ENCODE results near the gene MRGPRG. TPM values are rescaled to one million over a fixed set of nuclear protein-coding genes. Genes with fewer than 3 reads are reported as not detected.

The MRGPRG gene
- total RNA-seq, 2 donors from 2014 or later = not detected

DNA sequence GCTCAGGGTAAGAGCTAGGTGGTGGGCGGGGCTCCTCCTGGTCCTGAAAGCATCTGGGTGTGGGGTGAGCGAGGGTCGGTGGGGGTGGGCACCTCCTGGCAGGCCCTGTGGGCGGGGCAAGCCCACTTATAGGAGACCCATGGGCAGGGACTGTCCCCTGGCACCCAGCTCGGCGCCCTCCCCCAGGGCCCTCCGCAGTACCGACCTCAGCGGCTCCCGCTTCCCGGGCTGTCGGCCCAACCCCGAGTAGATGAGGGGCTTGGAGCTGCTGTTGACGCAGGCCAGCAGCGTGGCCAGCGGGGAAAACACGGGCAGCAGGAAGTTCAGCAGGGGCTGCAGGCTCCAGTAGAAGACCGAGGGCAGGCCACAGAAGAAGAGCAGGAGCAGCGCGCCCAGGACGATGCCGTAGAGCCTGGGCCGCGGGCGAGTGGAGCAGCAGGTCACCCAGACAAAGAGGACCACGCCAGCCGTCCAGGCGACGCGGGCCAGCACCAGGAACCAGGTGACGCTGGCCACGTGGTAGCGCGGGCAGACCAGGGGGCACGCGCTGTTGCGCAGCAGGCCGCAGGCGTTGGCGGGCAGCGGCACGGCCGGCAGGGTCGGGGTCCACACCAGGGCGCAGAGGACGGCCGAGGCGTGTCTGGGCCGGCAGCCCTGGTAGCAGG is 663 bp downstream of the MRGPRG start:
- peak in 1 of 2 donors; percentile 44 for DNase-seq (ENCODE audit: low spot score in 2 of 2)
- Mint-ChIP-seq H3K36me3 (no peaks in the 10 kb centered on the region), H3K27ac (no peak overlapping the region), H3K9me3 (no peaks in the 10 kb centered on the region)
- no peak for ATAC-seq

DNA sequence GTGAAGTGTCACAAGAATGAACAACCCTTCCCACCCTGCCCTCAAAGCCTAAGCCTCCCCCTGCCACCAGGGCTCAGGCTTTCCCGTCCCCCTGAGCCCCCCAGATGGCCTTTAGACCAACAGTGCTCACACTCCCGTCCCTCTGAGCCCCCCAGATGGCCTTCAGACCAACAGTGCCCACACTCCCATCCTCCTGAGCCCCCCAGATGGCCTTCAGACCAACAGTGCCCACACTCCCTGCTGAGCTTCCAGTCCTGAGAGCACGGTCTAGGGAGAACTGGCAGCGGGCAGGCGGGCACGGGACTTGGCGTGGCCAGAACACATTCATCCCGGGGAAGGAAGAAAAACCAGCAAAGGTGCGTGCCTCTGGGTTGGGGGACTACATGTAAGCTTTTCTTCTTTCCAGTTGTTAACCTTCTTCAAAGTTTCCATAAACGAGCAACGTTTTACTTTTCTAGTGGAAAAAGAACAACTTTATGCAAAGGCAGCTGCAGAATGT is 2.5 kb downstream of the MRGPRG start:
- Mint-ChIP-seq H3K36me3 (no peaks in the 10 kb centered on the region), H3K27ac (no peak overlapping the region), H3K9me3 (peaks cover 0 to 7% of the 10 kb centered on the region in 2 donors)
- ATAC-seq = no peak
- DNase-seq (ENCODE audit: low spot score in 2 of 2) = no peak

DNA sequence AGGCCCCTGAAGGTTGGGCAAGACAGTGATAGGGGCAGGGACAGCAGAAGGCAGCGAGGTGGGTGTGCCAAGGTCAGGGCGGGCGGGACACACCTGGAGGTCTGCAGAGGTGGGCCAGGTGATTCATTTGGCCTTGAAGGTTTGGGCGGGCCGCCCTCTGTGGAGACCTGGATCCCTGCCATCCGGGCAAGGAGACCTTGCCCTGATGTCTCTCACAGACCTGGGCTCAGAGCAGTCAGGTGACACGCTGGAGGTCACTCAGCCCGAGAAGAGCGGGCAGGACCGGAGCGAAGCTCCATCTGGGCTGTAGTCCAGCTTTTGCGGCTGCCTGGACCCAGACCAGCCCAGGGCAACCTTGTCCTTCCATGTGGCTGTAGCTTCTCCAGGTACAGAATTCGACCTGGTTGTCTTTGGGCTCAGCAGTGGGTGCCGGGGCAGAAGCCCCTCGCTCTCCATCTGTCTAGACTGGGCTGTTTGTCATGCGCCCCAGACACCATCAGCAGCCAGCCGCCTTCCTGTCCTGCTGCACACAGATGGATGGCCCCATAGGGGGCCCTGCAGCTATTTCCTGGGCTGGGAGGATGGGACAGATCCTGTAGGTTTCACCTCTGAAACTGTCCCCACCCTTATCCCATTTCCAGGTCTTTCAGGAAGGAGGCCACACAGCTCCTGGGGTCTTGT is 3.1 kb downstream of the MRGPRG start:
- Mint-ChIP-seq H3K27ac (no peak overlapping the region), H3K9me3 (peaks cover 0 to 7% of the 10 kb centered on the region in 2 donors), H3K36me3 (no peaks in the 10 kb centered on the region)
- DNase-seq (ENCODE audit: low spot score in 2 of 2) (peak in 1 of 2 donors; percentile 51), ATAC-seq (no peak)

DNA sequence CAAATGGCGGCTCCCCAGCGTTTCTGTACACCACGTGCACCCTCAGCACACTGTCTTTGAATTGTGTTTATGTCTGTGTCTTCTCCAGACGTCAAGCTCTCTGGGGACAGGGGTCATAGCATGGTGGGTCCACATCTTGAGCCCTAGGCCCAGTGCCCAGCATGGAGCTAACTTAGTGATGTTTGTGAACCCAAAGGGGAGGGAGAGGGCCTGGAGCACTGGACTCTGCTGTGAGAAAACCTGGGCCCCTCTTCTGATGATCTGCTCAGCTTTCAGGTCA is 4.3 kb downstream of the MRGPRG start:
- H3K36me3 Mint-ChIP-seq = no peaks in the 10 kb centered on the region
- H3K9me3 Mint-ChIP-seq = peaks cover 0 to 7% of the 10 kb centered on the region in 2 donors
- H3K27ac Mint-ChIP-seq = no peak overlapping the region
- no peak for ATAC-seq
- no peak for DNase-seq (ENCODE audit: low spot score in 2 of 2)

DNA sequence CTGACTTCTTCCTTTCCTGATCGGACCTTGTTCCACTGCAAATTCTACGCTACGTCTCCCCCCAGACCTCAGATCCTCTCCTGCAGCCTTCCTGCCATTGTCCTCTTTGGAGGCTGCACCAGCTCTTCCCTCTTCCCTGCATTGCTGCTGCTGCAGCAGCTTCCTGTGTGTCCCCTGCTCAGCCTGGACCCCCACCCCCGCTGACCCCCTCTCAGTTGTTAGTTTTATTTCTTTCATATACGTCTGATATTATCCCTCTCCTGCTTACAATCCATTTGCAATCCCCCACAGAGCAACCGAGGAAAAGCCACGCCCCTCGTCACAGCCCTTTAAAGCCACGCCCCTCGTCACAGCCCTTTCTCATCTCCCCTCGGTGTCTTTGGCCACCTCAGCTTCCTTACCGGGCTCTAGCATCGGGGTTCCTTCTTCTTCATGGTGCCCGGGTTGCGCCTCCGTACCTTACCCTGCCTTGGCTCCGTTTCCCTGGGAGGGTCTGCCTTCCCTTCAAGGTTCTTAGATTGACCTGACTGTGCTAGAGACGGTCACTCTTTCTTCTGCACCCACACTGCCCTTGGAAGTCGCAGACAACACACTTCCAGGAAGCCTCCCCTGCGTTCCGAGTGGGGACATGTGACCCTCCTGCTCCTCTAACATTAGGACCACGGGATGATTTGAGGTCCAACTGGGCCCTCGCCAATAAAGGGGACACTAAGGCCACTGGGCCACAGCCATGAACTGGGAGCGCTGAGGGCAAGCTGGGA is 4.8 kb downstream of the MRGPRG start:
- H3K36me3 Mint-ChIP-seq = no peaks in the 10 kb centered on the region
- DNase-seq (ENCODE audit: low spot score in 2 of 2) (peak in 1 of 2 donors; percentile 25), ATAC-seq (no peak)
- H3K9me3 Mint-ChIP-seq = peaks cover 0 to 7% of the 10 kb centered on the region in 2 donors
- no peak overlapping the region for H3K27ac Mint-ChIP-seq

- ATAC-seq = no peak
- H3K9me3 Mint-ChIP-seq = peaks cover 0 to 7% of the 10 kb centered on the region in 2 donors
- DNase-seq (ENCODE audit: low spot score in 2 of 2) = no peak
- no peaks in the 10 kb centered on the region for H3K36me3 Mint-ChIP-seq
- H3K27ac Mint-ChIP-seq = no peak overlapping the region
Observed at GRCh38 chr11:3208272-3208671, 10.3 kb downstream of the MRGPRG start.

- no peaks in the 10 kb centered on the region for H3K36me3 Mint-ChIP-seq
- no peak overlapping the region for H3K27ac Mint-ChIP-seq
- DNase-seq (ENCODE audit: low spot score in 2 of 2) (no peak), ATAC-seq (no peak)
- peaks cover 0 to 7% of the 10 kb centered on the region in 2 donors for H3K9me3 Mint-ChIP-seq
Observed at GRCh38 chr11:3207526-3208189, 11.0 kb downstream of the MRGPRG start.

- no peaks in the 10 kb centered on the region for H3K36me3 Mint-ChIP-seq
- ATAC-seq (no peak), DNase-seq (ENCODE audit: low spot score in 2 of 2) (no peak)
Observed at GRCh38 chr11:3206922-3207204, 11.8 kb downstream of the MRGPRG start.

GRCh38 chr11:3206156-3206921 is 12.3 kb downstream of the MRGPRG start:
- no peak overlapping the region for H3K27ac Mint-ChIP-seq
- H3K9me3 Mint-ChIP-seq = no peaks in the 10 kb centered on the region
- no peak for DNase-seq (ENCODE audit: low spot score in 2 of 2)
- ATAC-seq = peak in 1 of 2 donors; percentile 16
- H3K36me3 Mint-ChIP-seq = no peaks in the 10 kb centered on the region

More at GRCh38 chr11:3206922-3207204, 11.8 kb downstream of the MRGPRG start:
- Mint-ChIP-seq H3K9me3 (peaks cover 0 to 4% of the 10 kb centered on the region in 2 donors), H3K27ac (no peak overlapping the region)

- DNase-seq (ENCODE audit: low spot score in 2 of 2) = no peak
- no peak for ATAC-seq
- H3K36me3 Mint-ChIP-seq = no peaks in the 10 kb centered on the region
Observed at GRCh38 chr11:3205261-3206155, 13.1 kb downstream of the MRGPRG start.

DNA sequence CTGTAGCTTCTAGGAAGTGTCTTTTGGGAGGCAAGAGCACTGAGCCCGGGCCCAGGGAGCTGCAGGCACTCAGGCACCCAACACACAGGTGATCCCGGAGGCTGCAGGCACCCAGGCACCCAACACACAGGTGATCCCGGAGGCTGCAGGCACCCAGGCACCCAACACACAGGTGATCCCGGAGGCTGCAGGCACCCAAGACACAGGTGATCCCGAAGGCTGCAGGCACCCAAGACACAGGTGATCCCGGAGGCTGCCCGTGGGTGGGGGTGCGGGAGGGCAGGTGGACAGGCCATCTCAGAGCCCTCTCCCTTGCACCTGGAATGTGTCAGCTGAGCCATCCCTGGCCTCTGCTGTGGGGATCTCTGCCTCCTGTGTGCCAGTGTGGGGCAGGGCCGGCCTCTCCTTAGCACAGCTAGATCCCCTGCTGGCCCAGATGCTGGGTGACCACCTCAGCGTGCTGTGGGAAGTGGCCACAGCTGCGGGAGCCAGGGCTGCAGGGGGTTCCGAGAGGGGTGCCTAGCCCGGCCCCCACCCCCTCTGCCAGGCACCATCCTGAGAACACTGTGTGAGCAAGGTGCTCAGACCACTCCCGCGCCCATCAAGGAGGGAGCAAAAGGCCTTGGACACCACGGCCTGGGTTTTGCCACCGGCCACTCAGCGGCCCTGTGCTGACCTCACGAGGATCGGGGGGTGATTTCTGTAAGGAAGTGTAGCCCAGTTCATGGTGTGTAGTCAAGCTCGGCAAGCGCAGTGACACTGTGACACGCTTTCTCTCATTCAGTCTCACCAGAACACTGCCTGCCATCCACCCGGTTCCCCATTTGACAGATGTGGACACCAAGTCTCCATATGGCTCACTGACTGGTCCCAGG is 14.2 kb downstream of the MRGPRG start:
- no peaks in the 10 kb centered on the region for H3K36me3 Mint-ChIP-seq
- no peak overlapping the region for H3K27ac Mint-ChIP-seq
- ATAC-seq (no peak), DNase-seq (ENCODE audit: low spot score in 2 of 2) (no peak)
- no peaks in the 10 kb centered on the region for H3K9me3 Mint-ChIP-seq

More at GRCh38 chr11:3205261-3206155, 13.1 kb downstream of the MRGPRG start:
- no peaks in the 10 kb centered on the region for H3K9me3 Mint-ChIP-seq
- no peak overlapping the region for H3K27ac Mint-ChIP-seq

DNA sequence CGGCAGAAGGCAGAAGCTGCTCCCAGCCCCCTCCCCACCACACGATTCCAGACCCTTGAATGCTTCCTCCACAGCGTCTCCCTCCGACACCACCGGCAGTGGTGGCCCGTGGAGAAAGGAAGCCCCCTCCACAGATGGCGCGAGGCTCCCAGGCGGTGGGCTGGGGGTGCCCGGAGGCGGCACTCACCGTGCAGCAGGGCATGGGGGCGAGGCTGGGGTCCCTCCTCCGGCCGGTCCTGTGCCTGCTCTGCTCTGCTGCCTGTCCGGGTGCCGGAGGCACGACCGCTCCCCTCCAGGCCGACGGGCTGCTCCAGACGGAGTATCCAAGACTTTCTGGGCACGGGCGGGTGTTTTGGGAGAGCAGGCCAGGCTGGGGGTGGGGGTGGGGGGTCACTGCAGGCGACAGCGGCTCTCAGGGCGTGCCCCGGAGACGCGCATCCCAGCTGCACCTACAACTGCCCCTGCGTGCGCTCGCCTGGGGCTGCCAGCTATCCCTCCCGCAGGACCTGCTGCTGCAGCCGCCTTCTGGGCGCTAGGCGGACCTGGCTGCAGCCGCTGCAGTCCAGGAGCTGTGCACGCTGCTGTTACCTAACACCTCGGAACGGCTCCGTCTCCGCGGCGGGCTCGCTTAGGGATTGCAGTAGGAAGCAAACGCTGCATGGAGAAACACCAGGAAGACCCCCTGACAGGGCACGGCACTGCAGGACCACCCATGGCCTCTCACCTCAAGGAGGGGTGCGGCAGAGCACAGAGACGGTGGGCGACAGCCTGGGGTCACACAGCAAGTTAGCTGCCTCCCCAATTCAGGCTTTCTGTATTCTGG is 15.2 kb downstream of the MRGPRG start:
- Mint-ChIP-seq H3K27ac (no peak overlapping the region), H3K9me3 (no peaks in the 10 kb centered on the region), H3K36me3 (no peaks in the 10 kb centered on the region)
- DNase-seq (ENCODE audit: low spot score in 2 of 2) = no peak
- no peak for ATAC-seq

- ATAC-seq (no peak), DNase-seq (ENCODE audit: low spot score in 2 of 2) (no peak)
- H3K9me3 Mint-ChIP-seq = no peaks in the 10 kb centered on the region
- no peak overlapping the region for H3K27ac Mint-ChIP-seq
- H3K36me3 Mint-ChIP-seq = no peaks in the 10 kb centered on the region
Observed at GRCh38 chr11:3202759-3203158, 15.9 kb downstream of the MRGPRG start.

- Mint-ChIP-seq H3K9me3 (no peaks in the 10 kb centered on the region), H3K36me3 (no peaks in the 10 kb centered on the region), H3K27ac (no peak overlapping the region)
- no peak for ATAC-seq
- DNase-seq (ENCODE audit: low spot score in 2 of 2) = no peak
Observed at GRCh38 chr11:3202305-3202704, 16.3 kb downstream of the MRGPRG start.
